HK-2 (cell line): ENCODE data around the gene GPRIN1.
"Not testable (repeated sequence)": the region's sequence is repeated elsewhere in the genome, so short reads cannot be mapped to it uniquely, and the experiment has no call there.

Experiments used
- DNase-seq: peaks from one replicate; pipeline ENCODE4 v3.0.0-alpha.2; 2018; ENCODE audit not compliant: unreplicated experiment

GPRIN1 gene

GRCh38 chr5:176597417-176598389 lies 12.3 kb downstream of the GPRIN1 start:
- no peak for DNase-seq

- no peak for DNase-seq
These were observed 13.1 kb downstream of the GPRIN1 start for GRCh38 chr5:176596689-176597416.

GRCh38 chr5:176596069-176596644 lies 13.8 kb downstream of the GPRIN1 start:
- DNase-seq, result no peak

- no peak for DNase-seq
These were observed 14.5 kb downstream of the GPRIN1 start for GRCh38 chr5:176595386-176595943.

GRCh38 chr5:176594554-176594953 lies 15.4 kb downstream of the GPRIN1 start:
- DNase-seq, result no peak

GRCh38 chr5:176593273-176593869 lies 16.6 kb downstream of the GPRIN1 start:
- no peak for DNase-seq

GRCh38 chr5:176592573-176592972 lies 17.4 kb downstream of the GPRIN1 start:
- DNase-seq, result no peak

- DNase-seq, result not testable (repeated sequence)
These were observed 18.3 kb downstream of the GPRIN1 start for GRCh38 chr5:176591667-176592066.

GRCh38 chr5:176590035-176590717 lies 19.8 kb downstream of the GPRIN1 start:
- no peak for DNase-seq

GRCh38 chr5:176589039-176589769 lies 20.8 kb downstream of the GPRIN1 start:
- DNase-seq, result no peak

GRCh38 chr5:176588297-176588696 lies 21.7 kb downstream of the GPRIN1 start:
- no peak for DNase-seq

GRCh38 chr5:176587398-176587797 lies 22.6 kb downstream of the GPRIN1 start:
- no peak for DNase-seq

GRCh38 chr5:176583076-176583475 lies 26.9 kb downstream of the GPRIN1 start:
- no peak for DNase-seq

GRCh38 chr5:176581361-176581760 lies 28.6 kb downstream of the GPRIN1 start:
- DNase-seq, result no peak

- no peak for DNase-seq
These were observed 30.6 kb downstream of the GPRIN1 start for GRCh38 chr5:176579323-176579722.

GRCh38 chr5:176578391-176578808 lies 31.6 kb downstream of the GPRIN1 start:
- no peak for DNase-seq

- DNase-seq, result no peak
These were observed 32.4 kb downstream of the GPRIN1 start for GRCh38 chr5:176577312-176578176.

- no peak for DNase-seq
These were observed 34.2 kb downstream of the GPRIN1 start for GRCh38 chr5:176575488-176576422.
